GM18526 (cell line): ENCODE data around the gene CHRNA10.

Source experiments
- POLR2A ChIP-seq: IDR thresholded peaks from 3 replicates; pipeline ENCODE4 v1.6.1; 2011; ENCODE audit not compliant: insufficient read length; ENCODE audit errors: extremely low read depth

CHRNA10 gene

GRCh38 chr11:3674189-3674588 is 3.0 kb upstream of the CHRNA10 start:
- TF ChIP-seq POLR2A, result no peak

- no peak for TF ChIP-seq POLR2A
Measured at GRCh38 chr11:3669742-3670183, 1.4 kb downstream of the CHRNA10 start.

- TF ChIP-seq POLR2A, result no peak
Measured at GRCh38 chr11:3669128-3669527, 2.1 kb downstream of the CHRNA10 start.

GRCh38 chr11:3667149-3668035 is 3.8 kb downstream of the CHRNA10 start:
- no peak for TF ChIP-seq POLR2A

GRCh38 chr11:3666023-3666530 is 5.1 kb downstream of the CHRNA10 start:
- TF ChIP-seq POLR2A, result no peak

- no peak for TF ChIP-seq POLR2A
Measured at GRCh38 chr11:3665336-3666022, 5.7 kb downstream of the CHRNA10 start.

GRCh38 chr11:3664032-3664630 is 7.1 kb downstream of the CHRNA10 start:
- TF ChIP-seq POLR2A, result no peak

- TF ChIP-seq POLR2A, result no peak
Measured at GRCh38 chr11:3662856-3663255, 8.3 kb downstream of the CHRNA10 start.

GRCh38 chr11:3660960-3661359 is 10.2 kb downstream of the CHRNA10 start:
- no peak for TF ChIP-seq POLR2A

GRCh38 chr11:3659595-3660515 is 11.3 kb downstream of the CHRNA10 start:
- no peak for TF ChIP-seq POLR2A

- no peak for TF ChIP-seq POLR2A
Measured at GRCh38 chr11:3658252-3658651, 12.9 kb downstream of the CHRNA10 start.

GRCh38 chr11:3655547-3655946 is 15.6 kb downstream of the CHRNA10 start:
- no peak for TF ChIP-seq POLR2A

GRCh38 chr11:3645552-3645951 is 25.6 kb downstream of the CHRNA10 start:
- no peak for TF ChIP-seq POLR2A

GRCh38 chr11:3644817-3645235 is 26.4 kb downstream of the CHRNA10 start, which contains the start of gene ART1:
Gene ART1 (plus strand): TSS chr11:3645128. CDS start chr11:3659214, 14,086 bp downstream.
- TF ChIP-seq POLR2A, result no peak

GRCh38 chr11:3642071-3642951 is 28.9 kb downstream of the CHRNA10 start:
- TF ChIP-seq POLR2A, result no peak
